IMR-90 (cell line): ENCODE data around the gene ALOX12B. TPM values are rescaled to one million over a fixed set of nuclear protein-coding genes. Genes with fewer than 3 reads are reported as not detected.

Experiments used
- ATAC-seq: fragments of 200-7000 bp; cut with Tn5 transposase; 2 replicates; pipeline ENCODE4 v1.9.1; 2020; ENCODE audit warnings: low read depth, mild to moderate bottlenecking, moderate library complexity
- BruUV-seq: library from RNA; stranded (reverse); fragments of 400-500 nt; replicated peaks from 2 replicates; lab custom pipeline; 2021; lab: Mats Ljungman, UMichigan
- CTCF ChIA-PET: fragments of 300-600 bp; formaldehyde crosslinking; extraction: SDS; loops from one replicate; lab custom pipeline; 2021; ENCODE audit warnings: antibody characterized with exemption; lab: Yijun Ruan, JAX
- POLR2A ChIA-PET: fragments of 300-600 bp; sonication (Branson Sonifier 250); formaldehyde crosslinking; loops from one replicate; lab custom pipeline; 2022; ENCODE audit warnings: antibody characterized with exemption; ENCODE audit not compliant: unreplicated experiment; lab: Charles Lee
- DNase-seq: peaks from one replicate; pipeline ENCODE4 v3.0.0; 2013
- H2AFZ ChIP-seq: replicated peaks from 2 replicates; pipeline ENCODE3; 2013; ENCODE audit warnings: low read length, mild to moderate bottlenecking; ENCODE audit not compliant: poor library complexity
- H2AK5ac ChIP-seq: 2 replicates; pipeline ENCODE4 v1.6.1; 2013; ENCODE audit warnings: low read depth, low read length, inconsistent platforms
- H2AK9ac ChIP-seq: replicated peaks from 2 replicates; pipeline ENCODE3; 2013; ENCODE audit warnings: mild to moderate bottlenecking, low read depth, low read length, moderate library complexity; ENCODE audit not compliant: poor library complexity
- H2BK120ac ChIP-seq: 2 replicates; pipeline ENCODE4 v1.6.1; 2013; ENCODE audit warnings: low read depth, low read length, inconsistent platforms
- H2BK15ac ChIP-seq: 3 replicates; pipeline ENCODE4 v1.6.1; 2013; ENCODE audit warnings: low read depth, low read length, inconsistent platforms
- H2BK20ac ChIP-seq: 2 replicates; pipeline ENCODE4 v1.6.1; 2013; ENCODE audit warnings: low read depth, mild to moderate bottlenecking, inconsistent platforms, low read length, moderate library complexity
- H2BK5ac ChIP-seq: 2 replicates; pipeline ENCODE4 v1.6.1; 2013; ENCODE audit warnings: mild to moderate bottlenecking, low read depth, low read length, inconsistent platforms; ENCODE audit not compliant: poor library complexity, severe bottlenecking
- H3K14ac ChIP-seq: replicated peaks from 2 replicates; pipeline ENCODE4 v1.6.1; 2013; ENCODE audit warnings: low read depth, low read length, inconsistent platforms
- H3K18ac ChIP-seq: 2 replicates; pipeline ENCODE4 v1.6.1; 2013; ENCODE audit warnings: low read depth, low read length, control low read depth
- H3K23ac ChIP-seq: 2 replicates; pipeline ENCODE4 v1.6.1; 2013; ENCODE audit warnings: low read depth, low read length, inconsistent platforms
- H3K27ac ChIP-seq: 2 replicates; pipeline ENCODE4 v1.5.1; 2013; ENCODE audit warnings: mild to moderate bottlenecking, control low read depth, low read length; ENCODE audit not compliant: insufficient read depth
- H3K27me3 ChIP-seq: 2 replicates; pipeline ENCODE4 v1.6.1; 2013; ENCODE audit warnings: low read length; ENCODE audit not compliant: control insufficient read depth, insufficient read depth
- H3K36me3 ChIP-seq: 2 replicates; pipeline ENCODE4 v1.6.1; 2013; ENCODE audit warnings: low read length, mixed read lengths; ENCODE audit not compliant: control insufficient read depth, insufficient read depth
- H3K4ac ChIP-seq: 2 replicates; pipeline ENCODE4 v1.6.1; 2013; ENCODE audit warnings: low read depth, low read length, inconsistent platforms
- H3K4me1 ChIP-seq: 2 replicates; pipeline ENCODE4 v1.6.1; 2013; ENCODE audit warnings: low read length, mixed read lengths; ENCODE audit not compliant: control insufficient read depth, insufficient read depth
- H3K4me2 ChIP-seq: 2 replicates; pipeline ENCODE4 v1.6.1; 2013; ENCODE audit warnings: low read depth, mild to moderate bottlenecking, control low read depth, low read length, moderate library complexity
- H3K4me3 ChIP-seq: 2 replicates; pipeline ENCODE4 v1.5.1; 2013; ENCODE audit warnings: low read depth, mild to moderate bottlenecking, control low read depth, low read length, moderate library complexity; ENCODE audit not compliant: insufficient read depth
- H3K56ac ChIP-seq: 2 replicates; pipeline ENCODE4 v1.6.1; 2013; ENCODE audit warnings: low read length, inconsistent platforms; ENCODE audit not compliant: insufficient read depth; ENCODE audit errors: extremely low read depth
- H3K79me1 ChIP-seq, 2 experiments: 2 replicates each; pipeline ENCODE4 v1.6.1; 2013; ENCODE audit warnings: low read length in 2 of 2, inconsistent platforms in 1 of 2, low read depth in 1 of 2
- H3K9ac ChIP-seq: 2 replicates; pipeline ENCODE4 v1.6.1; 2013; ENCODE audit warnings: low read depth, low read length, control low read depth
- H3K9me1 ChIP-seq: 2 replicates; pipeline ENCODE4 v1.6.1; 2013; ENCODE audit warnings: low read length, inconsistent platforms; ENCODE audit not compliant: insufficient read depth
- H3K9me3 ChIP-seq: 2 replicates; pipeline ENCODE4 v1.6.1; 2013; ENCODE audit warnings: low read length; ENCODE audit not compliant: control insufficient read depth, insufficient read depth
- H4K20me1 ChIP-seq: 2 replicates; pipeline ENCODE4 v1.6.1; 2013; ENCODE audit warnings: low read length, inconsistent platforms; ENCODE audit not compliant: insufficient read depth
- H4K5ac ChIP-seq: 2 replicates; pipeline ENCODE4 v1.6.1; 2013; ENCODE audit warnings: mild to moderate bottlenecking, low read depth, low read length, control low read depth
- H4K8ac ChIP-seq, 2 experiments: 2 replicates each; pipeline ENCODE4 v1.6.1; 2013; ENCODE audit warnings: low read depth in 2 of 2, low read length in 2 of 2, control low read depth in 1 of 2, inconsistent platforms in 1 of 2
- H4K91ac ChIP-seq: 2 replicates; pipeline ENCODE4 v1.6.1; 2013; ENCODE audit warnings: low read depth, low read length, inconsistent platforms; ENCODE audit not compliant: insufficient read depth
- BHLHE40 ChIP-seq: fragments of 150-350 bp; IDR thresholded peaks from 2 replicates; pipeline ENCODE4 v1.6.1; 2016; ENCODE audit warnings: mild to moderate bottlenecking, low read depth, low read length
- CEBPB ChIP-seq: IDR thresholded peaks from 2 replicates; pipeline ENCODE4 v1.6.1; 2012; ENCODE audit warnings: low read depth, low read length, improper control_type of control experiment
- CHD1 ChIP-seq: IDR thresholded peaks from 2 replicates; pipeline ENCODE4 v1.6.1; 2012; ENCODE audit warnings: low read depth, low read length, improper control_type of control experiment
- FOS ChIP-seq: fragments of 150-350 bp; IDR thresholded peaks from 2 replicates; pipeline ENCODE4 v1.6.1; 2016; ENCODE audit warnings: low read depth, low read length
- MAFK ChIP-seq: IDR thresholded peaks from 2 replicates; pipeline ENCODE4 v1.6.1; 2012; ENCODE audit warnings: low read depth, low read length, improper control_type of control experiment
- MAZ ChIP-seq: IDR thresholded peaks from 2 replicates; pipeline ENCODE4 v1.6.1; 2012; ENCODE audit warnings: low read depth, mild to moderate bottlenecking, low read length, improper control_type of control experiment, moderate library complexity, borderline replicate concordance
- MXI1 ChIP-seq: IDR thresholded peaks from 2 replicates; pipeline ENCODE4 v1.6.1; 2012; ENCODE audit warnings: low read depth, mild to moderate bottlenecking, low read length, moderate library complexity, borderline replicate concordance
- NFE2L2 ChIP-seq: fragments of 150-350 bp; IDR thresholded peaks from 2 replicates; pipeline ENCODE4 v1.6.1; 2016; ENCODE audit warnings: low read depth, mild to moderate bottlenecking, low read length
- POLR2A ChIP-seq: IDR thresholded peaks from 2 replicates; pipeline ENCODE4 v1.6.1; 2012; ENCODE audit warnings: mild to moderate bottlenecking, low read depth, low read length
- RAD21 ChIP-seq: IDR thresholded peaks from 2 replicates; pipeline ENCODE4 v1.6.1; 2012; ENCODE audit warnings: low read length, improper control_type of control experiment
- RCOR1 ChIP-seq: IDR thresholded peaks from 2 replicates; pipeline ENCODE4 v1.6.1; 2012; ENCODE audit warnings: mild to moderate bottlenecking, low read length, improper control_type of control experiment; ENCODE audit not compliant: insufficient replicate concordance
- RFX5 ChIP-seq: IDR thresholded peaks from 2 replicates; pipeline ENCODE4 v1.8.0; 2012; ENCODE audit warnings: low read depth, mild to moderate bottlenecking, low read length, moderate library complexity
- SMC3 ChIP-seq: fragments of 150-350 bp; IDR thresholded peaks from 2 replicates; pipeline ENCODE4 v1.6.1; 2016; ENCODE audit warnings: low read depth, mild to moderate bottlenecking, antibody characterized with exemption, low read length, moderate library complexity
- WGBS, 2 experiments: methylation state at CpG; one replicate each; pipeline versions ENCODE4 v1.1.5 to v1.1.7; 2013; ENCODE audit warnings: missing lambda C conversion rate in 2 of 2; ENCODE audit not compliant: insufficient read length in 1 of 2; ENCODE audit errors: extremely low coverage in 2 of 2; 5-methylcytosine and 5-hydroxymethylcytosine counted together
- dilution Hi-C: fragments of 300-500 bp; cut with HindIII; formaldehyde crosslinking; loops from one replicate; pipeline ENCODE4 v1.14.3; 2018; ENCODE audit warnings: low sequenced_read_pairs; ENCODE audit not compliant: unreplicated experiment
- in situ Hi-C: fragments of 300-500 bp; cut with MboI; formaldehyde crosslinking; loops from 3 replicates; pipeline ENCODE4 v1.14.3; 2019; ENCODE audit warnings: low sequenced_read_pairs, inconsistent platforms, mixed read lengths
- intact Hi-C: fragments of 100-400 bp; cut with micrococcal nuclease; formaldehyde crosslinking; loops from 2 replicates; pipeline ENCODE4 v1.10.0; 2022
- polyA plus RNA-seq, 3 experiments: library from polyadenylated mRNA; depleted of rRNA; stranded (reverse); fragments of >200 nt; gene quantifications; 2 replicates each; pipeline ENCODE4 v1.2.3, GENCODE V29; 2012; ENCODE audit warnings: low replicate concordance in 1 of 3
- total RNA-seq: library from RNA; depleted of rRNA; stranded (reverse); fragments of >200 nt; gene quantifications from 2 replicates; pipeline ENCODE4 v1.2.3, GENCODE V29; 2012
- TF ChIP-seq, protein P1 (sequence below): conservative IDR thresholded peaks from 2 replicates; pipeline ENCODE4 v1.5.1; 2012; ENCODE audit warnings: mild to moderate bottlenecking, low read depth, low read length, improper control_type of control experiment
- TF ChIP-seq, protein P2 (sequence below): fragments of 150-350 bp; IDR thresholded peaks from 2 replicates; pipeline ENCODE4 v1.6.1; 2017; ENCODE audit warnings: mild to moderate bottlenecking, antibody characterized with exemption, low read length, low read depth
- TF ChIP-seq, protein P3 (sequence below): fragments of 150-350 bp; IDR thresholded peaks from 2 replicates; pipeline ENCODE4 v1.6.1; 2016; ENCODE audit warnings: low read depth, mild to moderate bottlenecking, low read length, moderate library complexity, borderline replicate concordance

Gene ALOX12B
- total and polyA plus RNA-seq, 2 of the 4 experiments (the other 2 are of a cell fraction): not detected

DNA sequence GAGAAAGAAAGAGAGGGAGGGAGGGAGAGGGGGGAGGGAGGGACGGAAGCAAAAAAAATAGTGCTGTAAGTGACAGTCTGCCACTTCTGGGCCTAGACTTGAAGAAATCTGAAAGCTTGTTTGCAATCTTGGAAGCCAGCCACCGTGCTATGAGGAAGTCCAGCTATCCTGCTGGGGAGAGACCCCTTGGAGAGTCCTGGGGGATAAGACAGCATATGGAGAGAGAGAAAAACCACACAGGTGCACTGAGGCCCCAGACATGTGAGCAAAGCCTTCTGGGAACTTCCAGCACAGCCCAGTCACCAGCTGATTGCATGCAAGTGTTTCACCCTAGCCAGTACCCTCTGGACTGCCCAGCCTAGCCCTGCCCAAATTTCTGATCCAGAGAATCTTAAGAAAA is 12.6 kb upstream of the ALOX12B start:
- 6% methylated on average over 2 of the region's 2 CpGs; no CpG with 5 or more reads in 1 of the 2 experiments for WGBS, 2 experiments
- in situ Hi-C loops: no loop called here

More for the DNA sequence above, 12.6 kb upstream of the ALOX12B start:
- Histone ChIP-seq H3K23ac (no peak overlapping the region), H3K36me3 (no peaks in the 10 kb centered on the region), H3K56ac (no peak overlapping the region), H2BK120ac (no peak overlapping the region), H3K9me1 (no peaks in the 10 kb centered on the region; the same call in 1 of the 2 replicates), H3K4me2 (no peak overlapping the region), H3K27ac (no peak overlapping the region), H4K5ac (no peak overlapping the region), H3K27me3 (peaks cover 47% of the 10 kb centered on the region), H2AK9ac (no peak overlapping the region), H3K14ac (no peak overlapping the region), H3K4ac (no peak overlapping the region), H3K18ac (no peak overlapping the region), H4K20me1 (no peaks in the 10 kb centered on the region), H2AK5ac (no peak overlapping the region), H2BK5ac (no peak overlapping the region), H3K79me1 (no peaks in the 10 kb centered on the region), H4K91ac (no peak overlapping the region), H2BK20ac (no peak overlapping the region), H3K9ac (no peak overlapping the region), H4K8ac (no peak overlapping the region), H3K4me3 (no peak overlapping the region), H2BK15ac (no peak overlapping the region), H2AFZ (no peak overlapping the region), H3K4me1 (no peaks in the 10 kb centered on the region), H3K9me3 (no peaks in the 10 kb centered on the region)
- intact Hi-C loops: no loop called here
- DNase-seq (no peak), ATAC-seq (no peak)
- CTCF ChIA-PET: interaction anchor here (0.7 kb wide), 1 partner anchor 167 kb away, joined by 3 read pairs; no protein-coding TSS in a partner anchor
- POLR2A ChIA-PET: no interaction called here
- no TSS peak for BruUV-seq
- no peak for TF ChIP-seq RAD21
- TF ChIP-seq NFE2L2: no peak
- TF ChIP-seq, protein P1, sequence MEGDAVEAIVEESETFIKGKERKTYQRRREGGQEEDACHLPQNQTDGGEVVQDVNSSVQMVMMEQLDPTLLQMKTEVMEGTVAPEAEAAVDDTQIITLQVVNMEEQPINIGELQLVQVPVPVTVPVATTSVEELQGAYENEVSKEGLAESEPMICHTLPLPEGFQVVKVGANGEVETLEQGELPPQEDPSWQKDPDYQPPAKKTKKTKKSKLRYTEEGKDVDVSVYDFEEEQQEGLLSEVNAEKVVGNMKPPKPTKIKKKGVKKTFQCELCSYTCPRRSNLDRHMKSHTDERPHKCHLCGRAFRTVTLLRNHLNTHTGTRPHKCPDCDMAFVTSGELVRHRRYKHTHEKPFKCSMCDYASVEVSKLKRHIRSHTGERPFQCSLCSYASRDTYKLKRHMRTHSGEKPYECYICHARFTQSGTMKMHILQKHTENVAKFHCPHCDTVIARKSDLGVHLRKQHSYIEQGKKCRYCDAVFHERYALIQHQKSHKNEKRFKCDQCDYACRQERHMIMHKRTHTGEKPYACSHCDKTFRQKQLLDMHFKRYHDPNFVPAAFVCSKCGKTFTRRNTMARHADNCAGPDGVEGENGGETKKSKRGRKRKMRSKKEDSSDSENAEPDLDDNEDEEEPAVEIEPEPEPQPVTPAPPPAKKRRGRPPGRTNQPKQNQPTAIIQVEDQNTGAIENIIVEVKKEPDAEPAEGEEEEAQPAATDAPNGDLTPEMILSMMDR: no peak
- TF ChIP-seq, protein P2, sequence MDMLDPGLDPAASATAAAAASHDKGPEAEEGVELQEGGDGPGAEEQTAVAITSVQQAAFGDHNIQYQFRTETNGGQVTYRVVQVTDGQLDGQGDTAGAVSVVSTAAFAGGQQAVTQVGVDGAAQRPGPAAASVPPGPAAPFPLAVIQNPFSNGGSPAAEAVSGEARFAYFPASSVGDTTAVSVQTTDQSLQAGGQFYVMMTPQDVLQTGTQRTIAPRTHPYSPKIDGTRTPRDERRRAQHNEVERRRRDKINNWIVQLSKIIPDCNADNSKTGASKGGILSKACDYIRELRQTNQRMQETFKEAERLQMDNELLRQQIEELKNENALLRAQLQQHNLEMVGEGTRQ: no peak
- TF ChIP-seq MXI1: no peak
- no peak for TF ChIP-seq MAZ
- TF ChIP-seq RFX5: no peak
- no peak for TF ChIP-seq BHLHE40
- no peak for TF ChIP-seq CHD1
- TF ChIP-seq, protein P3, sequence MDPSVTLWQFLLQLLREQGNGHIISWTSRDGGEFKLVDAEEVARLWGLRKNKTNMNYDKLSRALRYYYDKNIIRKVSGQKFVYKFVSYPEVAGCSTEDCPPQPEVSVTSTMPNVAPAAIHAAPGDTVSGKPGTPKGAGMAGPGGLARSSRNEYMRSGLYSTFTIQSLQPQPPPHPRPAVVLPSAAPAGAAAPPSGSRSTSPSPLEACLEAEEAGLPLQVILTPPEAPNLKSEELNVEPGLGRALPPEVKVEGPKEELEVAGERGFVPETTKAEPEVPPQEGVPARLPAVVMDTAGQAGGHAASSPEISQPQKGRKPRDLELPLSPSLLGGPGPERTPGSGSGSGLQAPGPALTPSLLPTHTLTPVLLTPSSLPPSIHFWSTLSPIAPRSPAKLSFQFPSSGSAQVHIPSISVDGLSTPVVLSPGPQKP: no peak
- no peak for TF ChIP-seq POLR2A
- no peak for TF ChIP-seq RCOR1
- no peak for TF ChIP-seq FOS
- no peak for TF ChIP-seq CEBPB
- no peak for TF ChIP-seq SMC3
- no peak for TF ChIP-seq MAFK
- dilution Hi-C loops: loop anchor here (25.0 kb wide), 1 partner anchor 137 kb away; the partner anchor contains the start of genes CTC1 and PFAS
